CD4-positive, alpha-beta T cell (primary cell): ENCODE data around the gene ROBO4. TPM values are rescaled to one million over a fixed set of nuclear protein-coding genes. Genes with fewer than 3 reads are reported as not detected.

ENCODE experiments used
- ATAC-seq: fragments of 200-7000 bp; cut with Tn5 transposase; one replicate; pipeline ENCODE4 v1.10.0; 2022; ENCODE audit warnings: mild to moderate bottlenecking; ENCODE audit not compliant: poor library complexity
- CTCF ChIA-PET: fragments of 350-600 bp; sonication (Branson Sonifier 250); formaldehyde crosslinking; loops from one replicate; lab custom pipeline; 2021; ENCODE audit warnings: antibody characterized with exemption, inconsistent platforms; lab: Charles Lee
- POLR2A ChIA-PET: fragments of 350-600 bp; sonication (Branson Sonifier 250); formaldehyde crosslinking; loops from one replicate; lab custom pipeline; 2021; ENCODE audit warnings: antibody characterized with exemption, inconsistent platforms; lab: Charles Lee
- DNase-seq, 14 experiments: peaks; one replicate each; pipeline ENCODE4 v3.0.0-alpha.2; 2013 to 2020; ENCODE audit warnings: mixed read lengths in 2 of 14
- H3K27ac ChIP-seq, 2 donors: one replicate each; pipeline versions ENCODE4 v1.5.1 to v1.7.0; 2013; ENCODE audit warnings: low read length in 2 of 2, low read depth in 1 of 2, mild to moderate bottlenecking in 1 of 2
- H3K27me3 ChIP-seq, 2 experiments: 1 replicate in 1 of 2; 2 replicates in 1 of 2; pipeline versions ENCODE4 v1.6.1 to v1.7.0; 2013; ENCODE audit warnings: low read length in 2 of 2, control low read depth in 1 of 2, mild to moderate bottlenecking in 1 of 2, moderate library complexity in 1 of 2; ENCODE audit not compliant: insufficient read depth in 2 of 2, control insufficient read depth in 1 of 2
- H3K36me3 ChIP-seq: one replicate; pipeline ENCODE4 v1.6.1; 2013; ENCODE audit warnings: low read length, control low read depth; ENCODE audit not compliant: insufficient read depth
- H3K4me1 ChIP-seq: one replicate; pipeline ENCODE4 v1.6.1; 2013; ENCODE audit warnings: low read length, control low read depth; ENCODE audit not compliant: insufficient read depth
- H3K4me3 ChIP-seq: one replicate; pipeline ENCODE4 v1.5.1; 2013; ENCODE audit warnings: mild to moderate bottlenecking, low read length, moderate library complexity
- H3K9me3 ChIP-seq, 2 experiments: 1 replicate in 1 of 2; 2 replicates in 1 of 2; pipeline versions ENCODE4 v1.6.1 to v1.7.0; 2013; ENCODE audit warnings: low read length in 2 of 2, mild to moderate bottlenecking in 2 of 2, control low read depth in 1 of 2, moderate library complexity in 1 of 2; ENCODE audit not compliant: control insufficient read depth in 1 of 2, insufficient read depth in 1 of 2
- H3K27ac Mint-ChIP-seq: one replicate; pipeline ENCODE4 v1.8.0; 2020; ENCODE audit warnings: mixed read lengths
- H3K27me3 Mint-ChIP-seq: one replicate; pipeline ENCODE4 v1.8.0; 2021; ENCODE audit warnings: mixed read lengths
- H3K36me3 Mint-ChIP-seq: one replicate; pipeline ENCODE4 v1.8.0; 2021; ENCODE audit warnings: low read depth, mixed read lengths
- H3K4me1 Mint-ChIP-seq: one replicate; pipeline ENCODE4 v1.8.0; 2021; ENCODE audit warnings: low read depth, mixed read lengths
- H3K4me3 Mint-ChIP-seq: one replicate; pipeline ENCODE4 v1.8.0; 2020; ENCODE audit warnings: mild to moderate bottlenecking, mixed read lengths
- H3K9me3 Mint-ChIP-seq: one replicate; pipeline ENCODE4 v1.8.0; 2020; ENCODE audit warnings: mixed read lengths
- intact Hi-C, 2 experiments: fragments of 100-400 bp; cut with DNase I in 1 of 2; cut with micrococcal nuclease in 1 of 2; formaldehyde crosslinking; loops; one replicate each; pipeline versions ENCODE4 v1.15.1 to v1.9.0; 2023 to 2025; cut with DNase I, micrococcal nuclease
- total RNA-seq, 174 experiments: library from RNA in 2 of 174; stranded (reverse) in 2 of 174; gene quantifications; one replicate each; pipeline ENCODE4 v1.2.3 and lab custom pipeline; 2021 to 2026
- TF ChIP-seq, protein P1 (sequence below): fragments of 200-600 bp; IDR thresholded peaks from one replicate; pipeline ENCODE4 v1.8.0; 2022; ENCODE audit warnings: antibody characterized with exemption, mild to moderate bottlenecking

Gene ROBO4
- total RNA-seq, 2 experiments from 2014 or later: not detected

DNA sequence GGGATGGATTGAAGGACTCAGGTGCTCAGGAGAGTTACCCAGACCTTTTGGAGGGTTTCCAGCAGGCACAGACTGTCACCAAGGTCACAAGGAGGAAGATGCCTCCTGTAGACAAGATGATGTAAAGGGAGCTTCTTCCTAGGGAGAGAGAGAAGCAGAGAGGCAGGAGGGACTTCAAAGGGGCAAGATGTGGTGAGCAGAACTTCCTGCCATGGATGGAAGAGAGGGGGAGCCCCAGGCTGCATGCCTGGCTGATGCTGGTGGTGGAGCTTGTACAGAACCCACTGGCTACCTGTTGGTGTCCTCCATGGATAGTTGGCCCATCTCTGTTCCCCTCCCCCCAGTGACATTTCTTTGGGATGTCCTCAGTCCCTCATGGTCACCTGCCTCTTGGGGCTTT, 25.6 kb upstream of the ROBO4 start:
- Histone ChIP-seq H3K27me3 (no peaks in the 10 kb centered on the region), H3K4me1 (peaks cover 27% of the 10 kb centered on the region), H3K36me3 (no peaks in the 10 kb centered on the region), H3K9me3 (no peaks in the 10 kb centered on the region), H3K27ac (no peak overlapping the region), H3K4me3 (no peak overlapping the region)
- CTCF ChIA-PET: interaction anchor here (2.1 kb wide), 1 partner anchor 47 kb away, joined by 5 read pairs; no protein-coding TSS in a partner anchor
- Mint-ChIP-seq H3K36me3 (no peaks in the 10 kb centered on the region), H3K27me3 (no peaks in the 10 kb centered on the region), H3K4me1 (peaks cover 42% of the 10 kb centered on the region), H3K4me3 (peak overlapping the region; percentile 40), H3K27ac (peak overlapping the region; percentile 3), H3K9me3 (no peaks in the 10 kb centered on the region)
- POLR2A ChIA-PET: interaction anchor here (2.1 to 3.9 kb wide), 2 partner anchors 31 to 47 kb away, joined by 8 to 21 read pairs; partner anchors contain the start of gene CCDC15
- TF ChIP-seq, protein P1, sequence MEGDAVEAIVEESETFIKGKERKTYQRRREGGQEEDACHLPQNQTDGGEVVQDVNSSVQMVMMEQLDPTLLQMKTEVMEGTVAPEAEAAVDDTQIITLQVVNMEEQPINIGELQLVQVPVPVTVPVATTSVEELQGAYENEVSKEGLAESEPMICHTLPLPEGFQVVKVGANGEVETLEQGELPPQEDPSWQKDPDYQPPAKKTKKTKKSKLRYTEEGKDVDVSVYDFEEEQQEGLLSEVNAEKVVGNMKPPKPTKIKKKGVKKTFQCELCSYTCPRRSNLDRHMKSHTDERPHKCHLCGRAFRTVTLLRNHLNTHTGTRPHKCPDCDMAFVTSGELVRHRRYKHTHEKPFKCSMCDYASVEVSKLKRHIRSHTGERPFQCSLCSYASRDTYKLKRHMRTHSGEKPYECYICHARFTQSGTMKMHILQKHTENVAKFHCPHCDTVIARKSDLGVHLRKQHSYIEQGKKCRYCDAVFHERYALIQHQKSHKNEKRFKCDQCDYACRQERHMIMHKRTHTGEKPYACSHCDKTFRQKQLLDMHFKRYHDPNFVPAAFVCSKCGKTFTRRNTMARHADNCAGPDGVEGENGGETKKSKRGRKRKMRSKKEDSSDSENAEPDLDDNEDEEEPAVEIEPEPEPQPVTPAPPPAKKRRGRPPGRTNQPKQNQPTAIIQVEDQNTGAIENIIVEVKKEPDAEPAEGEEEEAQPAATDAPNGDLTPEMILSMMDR: no peak
- intact Hi-C loops: loop anchor here in 1 of 2 experiments (5.0 kb wide), 1 partner anchor 46 kb away; no protein-coding TSS in a partner anchor
- DNase-seq (peak in 6 of 14 experiments; percentile 4 to 43 (median 35)), ATAC-seq (peak; percentile 50)

DNA sequence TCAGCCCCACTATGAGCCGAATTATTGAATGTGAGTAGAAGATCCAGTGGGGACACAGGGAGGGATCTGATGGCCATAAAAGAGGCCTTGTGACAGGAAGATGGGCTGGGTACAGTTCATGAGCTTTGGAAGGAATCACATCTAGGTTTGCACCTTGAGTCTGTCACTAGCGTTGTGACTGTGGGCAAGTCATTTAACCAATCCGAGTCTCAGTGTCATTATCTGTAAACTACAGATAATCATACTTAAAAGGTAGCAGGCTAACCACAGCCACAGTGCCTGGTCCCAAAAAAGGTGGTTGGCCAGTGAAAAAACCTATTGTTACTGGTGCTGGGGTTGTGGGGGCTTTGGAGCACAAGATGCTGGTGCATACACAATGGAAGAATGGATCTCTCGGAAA, 25.2 kb upstream of the ROBO4 start:
- Histone ChIP-seq H3K4me1 (peaks cover 27% of the 10 kb centered on the region), H3K27ac (no peak overlapping the region), H3K36me3 (no peaks in the 10 kb centered on the region), H3K4me3 (no peak overlapping the region), H3K9me3 (no peaks in the 10 kb centered on the region), H3K27me3 (no peaks in the 10 kb centered on the region)
- ChIA-PET POLR2A (interaction anchor here (1.0 to 3.9 kb wide), 3 partner anchors 31 to 123 kb away, joined by 3 to 21 read pairs (median 8); partner anchors contain the start of genes CCDC15 and MSANTD2), CTCF (no interaction called here)
- Mint-ChIP-seq H3K27ac (peak overlapping the region; percentile 3), H3K36me3 (no peaks in the 10 kb centered on the region), H3K9me3 (no peaks in the 10 kb centered on the region), H3K4me1 (peaks cover 42% of the 10 kb centered on the region), H3K27me3 (no peaks in the 10 kb centered on the region), H3K4me3 (peak overlapping the region; percentile 40)
- DNase-seq (no peak), ATAC-seq (no peak)
- intact Hi-C loops: loop anchor here in 1 of 2 experiments (5.0 kb wide), 1 partner anchor 46 kb away; no protein-coding TSS in a partner anchor
- TF ChIP-seq, protein P1: no peak

DNA sequence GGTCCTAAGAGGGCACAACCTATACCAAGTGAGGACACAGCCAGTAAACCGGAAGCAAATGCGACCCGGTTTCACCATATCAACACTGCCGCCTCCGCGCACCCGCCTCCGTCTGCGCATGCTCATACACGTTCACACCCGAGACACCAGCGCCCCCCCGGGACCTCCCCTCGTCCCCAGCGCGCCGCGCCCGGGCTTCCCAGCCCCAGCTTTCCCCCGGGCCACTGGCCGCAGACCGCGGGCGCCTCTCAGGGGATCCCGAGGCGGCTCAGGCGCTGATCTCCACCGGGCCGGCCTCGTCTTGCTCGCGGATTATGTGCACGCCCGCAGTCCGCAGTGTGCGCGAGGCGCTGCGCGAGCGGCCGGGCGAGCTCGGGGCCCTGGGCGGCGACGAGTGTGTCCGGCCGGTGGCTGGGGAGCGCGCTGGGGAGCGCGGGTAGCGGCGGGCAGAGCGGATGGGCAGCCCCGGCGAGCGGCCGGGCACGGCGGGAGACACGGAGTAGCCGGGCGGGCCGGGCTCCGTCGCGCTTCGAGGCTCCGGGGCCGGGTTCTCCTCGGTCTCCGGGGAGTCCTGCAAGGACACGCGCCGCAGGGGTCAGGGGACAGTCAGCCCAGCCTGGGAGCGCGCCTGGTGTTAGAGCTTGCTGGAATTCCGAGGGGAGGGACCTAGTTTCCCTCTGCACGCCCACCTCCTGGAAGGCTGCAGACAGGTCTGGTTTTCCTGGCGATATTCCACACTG, 23.4 kb upstream of the ROBO4 start:
- POLR2A ChIA-PET: interaction anchor here (0.8 to 3.9 kb wide), 6 partner anchors 29 to 175 kb away, joined by 3 to 21 read pairs (median 4); partner anchors contain the start of genes CCDC15 and MSANTD2
- H3K27me3 Mint-ChIP-seq: no peaks in the 10 kb centered on the region

More for the DNA sequence above, 23.4 kb upstream of the ROBO4 start:
- H3K4me3 ChIP-seq: peak overlapping the region; percentile 43
- no peaks in the 10 kb centered on the region for H3K9me3 ChIP-seq
- H3K27ac ChIP-seq: no peak overlapping the region
- CTCF ChIA-PET: interaction anchor here (1.0 to 1.1 kb wide), 2 partner anchors 55 to 672 kb away, joined by 3 to 4 read pairs; partner anchors contain the start of gene STT3A
- Mint-ChIP-seq H3K9me3 (no peaks in the 10 kb centered on the region), H3K4me1 (peaks cover 42% of the 10 kb centered on the region), H3K36me3 (no peaks in the 10 kb centered on the region), H3K4me3 (peak overlapping the region; percentile 85), H3K27ac (peak overlapping the region; percentile 52)
- no peaks in the 10 kb centered on the region for H3K27me3 ChIP-seq
- peak; percentile 87 for ATAC-seq
- DNase-seq: peak; percentile 59 to 90 (median 78)
- intact Hi-C loops: loop anchor here (2.0 to 5.0 kb wide), 3 partner anchors 30 to 44 kb away; no protein-coding TSS in a partner anchor
- no peaks in the 10 kb centered on the region for H3K36me3 ChIP-seq
- H3K4me1 ChIP-seq: peaks cover 27% of the 10 kb centered on the region
- TF ChIP-seq, protein P1: no peak
